AG09319 (cell line): ENCODE results near the gene TOR4A.
"Not testable (repeated sequence)": the region's sequence is repeated elsewhere in the genome, so short reads cannot be mapped to it uniquely, and the experiment has no call there.

ENCODE experiments used
- DNase-seq: peaks from one replicate; pipeline ENCODE4 v3.0.0-alpha.2; 2010; ENCODE audit warnings: low read depth; ENCODE audit errors: extremely low read depth
- CTCF ChIP-seq: IDR thresholded peaks from 2 replicates; pipeline ENCODE4 v1.5.1; 2011; ENCODE audit warnings: low read depth, mild to moderate bottlenecking, inconsistent platforms, low read length, moderate library complexity

Gene TOR4A

GRCh38 chr9:137253717-137254623, 23.6 kb upstream of the TOR4A start:
- no peak for TF ChIP-seq CTCF
- no peak for DNase-seq

GRCh38 chr9:137254624-137255447, 22.7 kb upstream of the TOR4A start, which contains the start of gene NELFB:
TSS of gene NELFB (plus strand) at chr9:137255327.
- peak; percentile 70 for DNase-seq
- TF ChIP-seq CTCF = no peak

- no peak for DNase-seq
- TF ChIP-seq CTCF = no peak
Measured at GRCh38 chr9:137255448-137256114, 21.9 kb upstream of the TOR4A start.

GRCh38 chr9:137256362-137256761, 21.2 kb upstream of the TOR4A start:
- DNase-seq = no peak
- TF ChIP-seq CTCF = no peak

- DNase-seq = no peak
- no peak for TF ChIP-seq CTCF
Measured at GRCh38 chr9:137256856-137257255, 20.7 kb upstream of the TOR4A start.

- not testable (repeated sequence) for DNase-seq
- peak; percentile 43 for TF ChIP-seq CTCF
Measured at GRCh38 chr9:137262173-137262908, 15.2 kb upstream of the TOR4A start.
